ENCODE measurements around the gene NIP7.

NIP7 gene

GRCh38 chr16:69319381-69319780, 20.2 kb upstream of the NIP7 start:
- no peak for DNase-seq

GRCh38 chr16:69319826-69320739, 19.5 kb upstream of the NIP7 start:
- DNase-seq = no peak

GRCh38 chr16:69320740-69321073, 18.9 kb upstream of the NIP7 start:
- no peak for DNase-seq

- no peak for DNase-seq
These were observed 18.5 kb upstream of the NIP7 start for GRCh38 chr16:69321080-69321479.

- no peak for DNase-seq
These were observed 17.2 kb upstream of the NIP7 start for GRCh38 chr16:69322343-69322742.

GRCh38 chr16:69323415-69323814, 16.2 kb upstream of the NIP7 start:
- no peak for DNase-seq

- peak; percentile 22 for DNase-seq
These were observed 15.5 kb upstream of the NIP7 start for GRCh38 chr16:69324013-69324531.

- no peak for DNase-seq
These were observed 14.9 kb upstream of the NIP7 start for GRCh38 chr16:69324585-69325253.

- no peak for DNase-seq
These were observed 13.8 kb upstream of the NIP7 start for GRCh38 chr16:69325784-69326171.

GRCh38 chr16:69326172-69326873, 13.2 kb upstream of the NIP7 start:
- DNase-seq = no peak

- DNase-seq = no peak
These were observed 11.8 kb upstream of the NIP7 start for GRCh38 chr16:69327585-69328310.

- no peak for DNase-seq
These were observed 10.7 kb upstream of the NIP7 start for GRCh38 chr16:69328854-69329316.

- DNase-seq = no peak
These were observed 9.9 kb upstream of the NIP7 start for GRCh38 chr16:69329369-69330285.

GRCh38 chr16:69330286-69331109, 9.1 kb upstream of the NIP7 start, which contains the start of gene PDF:
Gene PDF, minus strand, starts transcription at chr16:69330588. Its CDS starts 18 bp downstream, at chr16:69330570.
- peak; percentile 91 for DNase-seq

- DNase-seq = no peak
These were observed 4.9 kb upstream of the NIP7 start for GRCh38 chr16:69334696-69335095.

GRCh38 chr16:69338557-69339288, 849 bp upstream of the NIP7 start:
- DNase-seq = no peak

- no peak for DNase-seq
These were observed 598 bp downstream of the NIP7 start for GRCh38 chr16:69340095-69340644.

GRCh38 chr16:69344171-69344570, 4.6 kb downstream of the NIP7 start:
- no peak for DNase-seq

GRCh38 chr16:69345923-69346322, 6.4 kb downstream of the NIP7 start:
- peak; percentile 83 for DNase-seq
